NCI-H2196 treated with DMSO at 0.1 percent for 48 hours (cell line): ENCODE results near the gene NR4A2.

ENCODE experiments used
- DNase-seq: peaks from one replicate; lab custom pipeline; 2025; ENCODE audit not compliant: unreplicated experiment; lab: John Stamatoyannopoulos, UW

Gene NR4A2

DNA sequence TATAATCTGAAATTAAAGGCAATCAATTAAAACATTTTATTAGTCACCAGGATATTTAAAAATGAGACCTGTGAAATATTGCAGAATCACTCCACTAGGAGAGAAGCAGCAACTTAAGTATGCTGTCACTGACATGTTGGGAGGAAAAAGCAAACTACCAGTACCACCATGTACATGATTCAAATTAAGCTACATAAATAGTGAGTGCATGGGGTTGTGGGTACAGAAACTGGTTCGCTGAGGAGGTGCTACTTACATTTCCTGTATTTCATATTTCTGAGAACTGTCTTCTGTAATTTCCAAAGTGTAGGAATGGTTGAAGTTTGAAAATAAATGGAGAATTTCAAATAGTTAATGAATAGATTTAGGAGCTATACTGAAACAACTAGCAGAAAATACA is 7.9 kb upstream of the NR4A2 start:
- no peak for DNase-seq

DNA sequence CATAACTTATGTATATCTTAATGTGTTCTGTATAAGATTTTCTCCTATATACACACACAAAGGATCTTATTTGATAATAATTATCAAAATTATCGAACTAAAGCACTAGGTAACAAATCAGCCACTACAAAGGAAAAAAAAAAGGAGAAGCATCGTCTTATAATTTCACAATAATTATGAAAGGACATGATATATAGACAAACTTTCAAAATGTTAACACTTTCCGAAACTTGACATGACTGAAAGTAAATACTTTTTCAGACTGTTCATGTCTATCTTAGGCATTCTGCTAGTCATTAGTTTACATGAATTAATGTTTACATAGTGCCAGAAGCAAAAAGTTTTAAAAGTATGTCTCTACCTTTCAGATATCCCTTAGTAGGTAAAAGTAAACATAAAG is 7.3 kb upstream of the NR4A2 start:
- DNase-seq = no peak

DNA sequence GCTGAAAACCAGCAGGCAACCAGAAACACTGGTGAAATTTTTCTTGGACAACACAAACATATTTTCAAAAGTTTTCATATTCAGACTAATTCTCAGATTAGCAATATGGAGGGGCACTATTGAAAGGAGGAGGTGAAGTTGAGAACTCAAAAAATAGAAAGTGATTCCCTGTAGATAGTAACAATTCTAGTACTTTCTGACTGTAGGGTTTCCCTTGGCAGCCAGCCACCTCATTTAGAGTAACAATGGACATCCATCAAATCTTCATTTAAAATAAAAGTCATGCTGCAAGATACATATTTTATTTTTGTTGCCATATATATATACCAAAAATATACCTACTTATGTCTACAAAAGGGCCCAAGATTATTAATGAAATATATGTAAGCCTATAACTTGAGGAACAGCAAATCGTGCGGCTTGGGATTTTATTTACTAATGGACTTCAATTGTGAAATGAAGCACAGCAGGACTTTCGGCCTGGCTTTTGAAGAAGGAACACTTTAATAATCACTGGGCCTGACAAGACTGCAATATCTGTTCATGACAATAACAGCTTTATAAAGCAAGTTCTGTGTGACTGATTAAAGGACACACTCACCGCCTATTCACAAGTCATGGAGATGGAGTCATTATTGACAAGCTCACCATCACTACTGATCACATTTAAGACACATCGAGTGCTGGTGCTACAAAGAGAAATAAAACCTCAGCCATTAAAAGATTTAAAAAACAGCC is 6.8 kb upstream of the NR4A2 start:
- DNase-seq = peak; percentile 30

DNA sequence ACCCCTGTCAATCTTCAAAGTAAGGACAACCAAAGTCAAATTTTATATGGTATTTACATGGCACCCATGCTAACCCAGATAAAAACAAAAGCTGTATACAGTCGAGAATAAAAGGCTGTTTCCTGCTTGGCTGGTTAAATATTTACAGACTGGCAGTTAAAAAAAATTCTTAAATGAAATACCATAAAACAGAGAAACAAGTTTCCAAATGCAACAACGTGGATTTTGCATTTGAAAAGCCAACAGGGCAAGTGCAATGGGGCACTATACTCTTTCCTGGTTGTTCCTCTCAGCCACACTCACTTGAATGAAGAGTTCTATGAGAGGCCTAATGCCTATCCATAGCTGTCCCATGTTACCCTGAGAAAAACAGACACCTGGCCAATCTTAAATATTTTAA is 6.1 kb upstream of the NR4A2 start:
- peak; percentile 12 for DNase-seq

DNA sequence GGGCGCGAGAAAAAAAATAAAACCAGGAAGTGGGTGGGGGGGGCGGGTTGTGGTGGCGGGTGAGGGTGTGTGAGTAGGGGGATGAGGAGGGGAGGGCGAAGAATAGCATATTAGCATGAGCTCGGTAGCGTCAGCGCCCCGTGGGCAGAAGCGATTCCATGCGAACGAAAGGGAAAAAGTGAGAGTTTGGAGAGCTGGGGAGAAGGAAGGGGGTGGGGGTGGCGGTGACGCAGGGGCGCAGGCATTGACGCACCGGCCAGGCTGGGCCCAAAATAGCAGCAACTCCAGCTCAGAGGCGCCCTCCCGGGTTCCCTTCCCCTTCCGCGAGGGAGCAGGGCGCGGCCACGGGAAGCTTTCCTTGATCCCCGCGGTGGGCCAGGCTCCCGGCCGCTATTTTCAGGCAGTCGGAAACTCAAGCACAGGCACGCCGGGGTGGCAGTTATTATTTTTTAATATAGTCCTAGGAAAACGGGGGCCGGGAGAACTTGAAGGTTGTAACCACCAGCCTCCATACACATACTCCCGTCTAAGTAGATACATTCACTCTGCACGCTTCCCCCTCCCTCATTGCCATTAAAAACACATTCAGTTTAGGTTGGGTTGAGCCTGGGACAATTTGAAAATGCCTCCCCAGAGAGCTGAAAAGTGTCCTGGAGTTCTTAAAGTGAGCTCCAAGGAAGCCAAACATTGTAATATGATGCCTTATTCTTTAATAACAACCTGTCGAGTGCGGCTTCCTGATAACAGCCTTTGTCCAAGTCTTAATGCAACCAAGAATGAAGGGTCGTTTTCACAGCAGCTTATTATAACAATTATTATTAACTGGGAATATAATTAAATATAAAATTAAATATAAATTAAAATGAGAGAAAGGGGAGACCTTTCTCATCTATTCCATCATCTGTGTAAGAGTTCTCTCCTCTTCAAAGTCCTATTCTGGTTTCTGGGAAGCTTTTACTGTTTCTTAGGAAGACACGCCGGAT is 2.3 kb upstream of the NR4A2 start:
- DNase-seq = peak; percentile 73

DNA sequence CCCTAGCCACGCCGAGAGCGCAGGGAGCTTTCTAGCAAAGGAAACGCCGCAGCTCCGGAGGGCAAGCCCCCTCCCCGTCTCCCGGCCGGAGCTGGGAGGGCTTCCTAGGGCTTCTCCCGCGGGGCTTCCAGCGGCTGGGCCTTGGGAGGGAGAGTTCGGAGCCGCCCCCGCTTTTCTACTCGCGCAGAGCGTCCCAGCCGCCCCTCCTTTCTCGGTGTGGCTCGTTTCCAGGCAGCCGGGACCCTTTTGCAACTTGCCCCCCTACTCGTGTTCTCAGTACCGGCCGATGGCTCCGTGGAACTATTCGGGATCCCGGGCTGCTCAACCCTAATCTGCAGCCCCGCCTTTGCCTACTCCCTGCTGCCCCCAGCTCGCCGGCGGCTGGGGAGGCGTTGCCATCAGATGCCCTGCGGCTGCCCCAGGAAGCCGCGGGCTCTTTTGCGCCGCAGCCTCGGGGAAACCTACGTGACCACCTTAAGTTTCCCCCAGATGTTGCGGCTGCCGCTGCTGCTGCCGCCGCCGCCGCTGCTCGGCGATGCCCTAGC is 1.5 kb upstream of the NR4A2 start:
- no peak for DNase-seq

DNA sequence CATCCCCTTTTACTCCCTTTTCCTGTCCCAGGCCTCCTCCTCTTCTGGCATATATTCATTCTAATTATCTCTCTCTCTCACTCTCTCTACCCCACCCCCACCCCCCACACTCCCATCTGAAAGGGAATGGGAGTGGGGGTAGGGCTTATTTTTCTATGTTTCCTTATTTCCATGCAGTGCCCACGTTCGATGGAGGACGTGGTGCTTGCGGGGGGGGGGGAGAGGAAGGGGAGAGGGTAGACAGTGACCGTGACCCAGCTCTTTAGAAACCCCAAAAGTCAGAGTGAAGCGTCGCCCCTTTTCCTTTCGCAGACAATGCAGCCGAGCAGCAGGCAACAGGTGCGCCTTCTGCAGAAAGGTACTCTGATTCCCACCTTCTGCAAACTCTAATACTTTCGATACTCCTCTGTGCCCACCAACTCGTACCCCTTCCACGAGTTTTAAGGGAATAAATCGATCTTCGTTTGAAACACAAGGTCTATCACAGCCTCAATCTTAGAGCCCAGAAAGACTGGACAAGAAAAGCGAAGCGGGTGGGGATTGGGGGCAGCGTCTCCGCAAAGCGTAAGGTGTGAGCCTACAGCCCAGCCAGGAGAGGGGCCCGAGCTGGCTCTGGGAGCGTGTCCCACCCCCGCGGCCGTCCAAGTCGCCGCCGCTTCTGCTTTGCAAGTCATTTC is 891 bp upstream of the NR4A2 start:
- no peak for DNase-seq

DNA sequence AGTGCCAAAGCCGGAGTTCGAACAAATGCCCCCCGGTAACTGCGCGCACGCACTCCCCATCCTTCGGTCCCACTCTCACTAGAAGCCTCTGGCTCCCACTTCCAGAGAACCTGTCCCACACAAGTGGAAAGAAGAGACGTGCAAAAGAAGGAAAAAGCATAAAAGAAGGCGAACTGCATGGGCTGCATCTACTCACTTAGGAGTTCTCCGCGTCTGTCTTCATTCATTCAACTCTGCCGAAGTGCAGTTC is 312 bp downstream of the NR4A2 start:
- DNase-seq = no peak

DNA sequence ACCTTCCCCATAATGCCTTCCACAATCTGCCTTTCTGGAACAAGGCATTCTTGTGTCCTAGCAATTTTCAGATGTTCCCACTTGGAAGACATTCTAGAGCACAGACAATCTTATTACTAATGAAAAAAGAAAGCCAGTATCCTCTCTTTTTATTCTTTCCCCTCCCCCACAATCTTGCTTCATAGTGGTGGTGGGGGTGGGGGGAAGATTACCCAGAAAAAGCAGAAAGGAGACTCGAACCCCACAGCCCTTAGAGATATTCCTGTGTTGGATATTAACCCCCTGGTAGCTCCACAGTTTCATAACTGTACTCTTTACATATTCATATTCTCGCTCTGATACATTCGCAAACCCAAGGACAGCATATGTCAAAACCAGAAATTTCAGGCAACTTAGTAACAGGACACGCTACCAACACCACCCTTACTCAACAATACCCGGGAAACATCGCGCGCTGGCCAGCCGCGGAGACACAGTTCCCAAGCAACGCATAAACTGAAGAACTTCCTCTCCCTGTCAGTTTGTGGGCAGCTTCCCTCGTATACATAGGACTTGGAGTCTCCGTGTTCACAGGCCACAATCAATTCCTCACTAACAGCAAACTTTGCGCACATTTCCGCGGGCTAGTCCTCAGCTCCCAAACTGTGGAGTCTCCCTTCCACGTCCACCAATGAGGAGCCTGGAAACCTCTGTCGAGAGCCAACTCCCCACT is 793 bp downstream of the NR4A2 start:
- DNase-seq = peak; percentile 28

DNA sequence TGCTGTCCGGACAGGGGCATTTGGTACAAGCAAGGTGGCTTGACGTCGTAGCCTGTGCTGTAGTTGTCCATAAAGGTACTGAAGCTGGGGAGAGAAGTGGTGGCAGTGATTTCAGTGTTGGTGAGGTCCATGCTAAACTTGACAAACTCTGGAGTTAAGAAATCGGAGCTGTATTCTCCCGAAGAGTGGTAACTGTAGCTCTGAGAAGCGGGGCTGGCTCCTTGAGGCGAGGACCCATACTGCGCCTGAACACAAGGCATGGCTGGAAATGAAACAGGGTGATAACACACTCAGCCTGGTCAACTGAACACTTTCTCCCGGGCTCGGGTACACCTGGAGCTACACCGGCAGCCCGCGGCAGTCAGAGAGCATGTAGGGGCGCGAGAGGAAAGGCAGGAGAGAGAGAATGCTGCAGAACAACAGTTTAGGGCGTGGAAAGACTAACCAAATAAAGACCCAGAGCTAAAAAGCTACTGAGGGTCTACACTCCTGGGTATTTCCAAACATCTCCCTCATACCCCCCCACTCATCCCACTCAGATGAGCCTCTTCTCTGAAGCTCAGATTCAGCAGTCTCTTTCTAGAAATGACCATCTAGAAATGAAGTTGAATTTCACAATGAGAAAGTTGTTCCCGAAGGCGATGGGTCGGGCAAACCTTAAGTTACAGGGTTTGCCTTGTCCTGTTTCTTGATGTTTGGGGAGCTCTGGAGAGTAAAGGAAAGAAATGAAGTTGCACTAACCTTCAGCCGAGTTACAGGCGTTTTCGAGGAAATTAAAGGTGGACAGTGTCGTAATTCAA is 2.4 kb downstream of the NR4A2 start:
- no peak for DNase-seq

DNA sequence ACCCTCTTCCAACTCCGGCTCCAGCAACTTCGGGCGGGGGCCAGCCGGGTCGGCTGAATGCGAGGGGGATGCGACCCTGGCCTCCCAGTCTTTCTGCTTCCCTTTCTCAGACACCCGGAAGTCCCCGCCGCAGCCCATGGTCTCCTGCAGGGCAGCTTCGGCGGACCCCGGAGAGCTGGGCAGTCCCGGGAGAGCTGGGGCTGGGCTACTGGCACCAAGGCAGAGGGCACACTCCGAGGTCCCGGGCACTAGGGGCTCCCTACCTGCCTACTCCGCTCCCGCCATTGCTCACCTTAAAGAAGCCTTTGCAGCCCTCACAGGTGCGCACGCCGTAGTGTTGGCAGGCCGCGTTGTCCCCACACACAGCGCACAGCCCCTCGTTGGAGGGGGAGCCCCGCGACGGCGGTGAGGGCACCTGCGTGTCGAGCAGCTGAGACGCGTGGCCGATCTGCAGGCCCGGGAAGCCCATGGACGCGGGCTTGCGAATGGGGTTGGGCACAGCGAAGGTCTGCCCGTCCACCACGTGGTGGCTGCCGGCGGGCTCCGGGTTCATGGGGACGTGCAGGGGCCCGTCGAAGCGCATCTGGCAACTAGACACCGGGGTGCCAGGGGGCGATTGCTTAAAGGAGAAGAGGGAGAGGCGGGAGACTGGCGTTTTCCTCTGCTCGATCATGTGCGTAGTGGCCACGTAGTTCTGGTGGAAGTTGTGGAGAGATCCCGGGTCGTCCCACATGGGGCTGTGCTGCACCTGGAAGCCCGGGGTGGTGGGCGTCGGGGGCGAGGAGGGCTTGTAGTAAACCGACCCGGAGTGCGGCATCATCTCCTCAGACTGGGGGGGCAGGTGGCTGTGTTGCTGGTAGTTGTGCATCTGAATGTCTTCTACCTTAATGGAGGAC is 3.2 kb downstream of the NR4A2 start:
- no peak for DNase-seq

DNA sequence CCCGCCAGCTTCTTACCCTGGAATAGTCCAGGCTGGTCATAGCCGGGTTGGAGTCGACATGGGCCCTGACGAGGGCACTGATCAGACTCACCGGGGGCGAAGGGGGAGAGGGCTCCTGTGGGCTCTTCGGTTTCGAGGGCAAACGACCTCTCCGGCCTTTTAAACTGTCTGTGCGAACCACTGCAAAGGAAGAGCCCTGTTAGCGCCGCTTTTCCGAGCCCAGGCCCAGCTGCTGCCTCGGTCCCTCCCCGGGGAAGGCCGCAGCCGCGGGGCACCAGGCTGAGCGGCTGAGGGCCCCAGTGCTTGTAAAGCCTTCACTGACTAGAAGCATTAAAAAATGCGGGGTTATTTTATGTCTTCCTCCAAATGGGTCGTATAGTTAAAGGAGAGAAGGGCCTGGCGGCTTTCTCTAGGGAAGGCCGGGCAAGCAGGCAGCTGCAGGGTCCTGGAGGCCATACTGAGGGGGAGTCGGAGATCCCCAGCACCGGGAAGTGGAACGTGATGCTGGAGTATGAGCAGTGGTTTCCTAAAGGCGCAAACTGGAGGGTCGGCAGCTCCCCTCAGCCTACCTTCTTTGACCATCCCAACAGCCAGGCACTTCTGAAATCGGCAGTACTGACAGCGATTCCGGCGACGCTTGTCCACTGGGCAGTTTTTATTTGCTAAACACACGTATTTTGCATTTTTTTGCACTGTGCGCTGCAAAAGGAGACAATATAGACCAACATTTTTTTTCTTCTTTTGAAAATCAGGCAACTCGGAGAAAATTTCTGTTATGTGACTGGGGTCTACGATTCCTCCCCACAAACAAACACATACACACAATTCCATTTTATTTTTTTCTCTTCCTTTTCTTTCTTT is 4.5 kb downstream of the NR4A2 start:
- DNase-seq = no peak

DNA sequence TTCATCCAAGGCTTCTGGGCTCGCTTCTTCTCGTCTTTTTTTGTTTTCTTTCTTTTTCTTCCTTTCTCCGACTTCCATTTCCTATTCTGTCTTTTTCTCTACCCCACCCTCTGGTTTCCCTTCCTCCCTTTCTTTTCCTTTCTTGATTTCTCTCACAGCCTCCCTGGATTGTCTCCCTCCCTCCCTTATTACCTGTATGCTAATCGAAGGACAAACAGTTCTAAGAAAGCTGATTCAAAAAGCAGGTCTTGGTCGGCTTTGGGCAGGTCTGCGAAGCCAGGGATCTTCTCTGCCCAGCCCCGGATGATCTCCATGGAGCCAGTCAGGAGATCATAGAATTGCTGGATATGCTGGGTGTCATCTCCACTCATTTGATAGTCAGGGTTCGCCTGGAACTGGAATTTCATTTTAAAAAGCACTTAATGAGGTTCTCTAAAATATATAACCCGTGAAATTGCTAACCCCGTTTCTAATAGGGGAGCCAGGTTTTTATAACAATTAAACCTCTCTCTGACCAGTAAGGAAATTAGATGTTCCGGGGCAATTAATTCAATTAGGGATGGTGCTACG is 5.9 kb downstream of the NR4A2 start:
- no peak for DNase-seq

DNA sequence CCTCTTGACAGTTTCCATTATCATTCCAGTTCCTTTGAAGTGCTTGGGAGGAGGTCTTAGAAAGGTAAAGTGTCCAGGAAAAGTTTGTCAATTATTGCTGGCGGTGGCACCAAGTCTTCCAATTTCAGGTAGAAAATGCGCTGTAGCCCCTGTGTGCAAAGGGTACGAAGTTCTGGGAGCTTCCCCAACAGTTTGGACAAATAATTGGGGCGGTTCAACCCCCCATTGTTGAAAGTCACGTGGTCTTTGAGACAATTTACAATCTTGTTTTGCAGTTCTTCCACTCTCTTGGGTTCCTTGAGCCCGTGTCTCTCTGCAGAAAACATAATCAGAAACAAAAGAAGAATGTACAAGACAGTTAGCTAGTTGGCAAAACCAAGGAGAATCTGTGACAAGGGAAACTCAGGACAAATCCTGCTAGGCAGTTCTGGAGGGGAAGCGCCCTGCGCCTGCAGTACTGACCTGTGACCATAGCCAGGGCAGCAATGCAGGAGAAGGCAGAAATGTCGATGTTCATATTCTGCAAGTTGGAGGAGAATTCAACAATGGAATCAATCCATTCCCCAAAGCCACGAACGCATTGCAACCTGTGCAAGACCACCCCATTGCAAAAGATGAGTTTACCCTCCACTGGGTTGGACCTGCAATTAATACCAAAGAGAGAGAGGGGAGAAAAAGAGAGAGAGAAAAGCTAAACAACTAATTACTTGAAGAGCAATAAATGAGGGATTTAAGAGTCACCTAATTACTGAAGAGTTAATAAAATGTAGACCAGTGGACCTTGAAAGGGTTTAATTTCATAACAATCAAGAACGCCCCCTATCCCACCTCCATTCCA is 6.6 kb downstream of the NR4A2 start:
- no peak for DNase-seq

DNA sequence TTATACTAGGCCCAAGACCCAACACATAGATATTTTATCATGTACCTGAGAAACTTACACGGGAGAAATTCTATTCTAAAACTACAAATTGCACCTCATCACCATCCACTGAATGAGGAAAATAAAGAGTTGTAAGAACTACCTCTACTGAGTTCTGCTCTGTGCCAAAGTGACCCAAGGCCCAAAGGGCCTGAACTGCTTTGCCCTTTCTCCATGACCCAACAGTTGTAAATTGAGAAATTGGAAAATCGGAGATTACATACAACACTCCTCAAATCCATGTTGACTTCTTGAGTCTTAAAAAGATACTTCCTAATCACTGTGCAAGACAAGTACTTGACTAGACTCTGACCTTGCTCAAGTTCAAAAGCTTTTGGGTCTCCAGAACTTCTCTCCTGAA is 8.8 kb downstream of the NR4A2 start:
- no peak for DNase-seq

DNA sequence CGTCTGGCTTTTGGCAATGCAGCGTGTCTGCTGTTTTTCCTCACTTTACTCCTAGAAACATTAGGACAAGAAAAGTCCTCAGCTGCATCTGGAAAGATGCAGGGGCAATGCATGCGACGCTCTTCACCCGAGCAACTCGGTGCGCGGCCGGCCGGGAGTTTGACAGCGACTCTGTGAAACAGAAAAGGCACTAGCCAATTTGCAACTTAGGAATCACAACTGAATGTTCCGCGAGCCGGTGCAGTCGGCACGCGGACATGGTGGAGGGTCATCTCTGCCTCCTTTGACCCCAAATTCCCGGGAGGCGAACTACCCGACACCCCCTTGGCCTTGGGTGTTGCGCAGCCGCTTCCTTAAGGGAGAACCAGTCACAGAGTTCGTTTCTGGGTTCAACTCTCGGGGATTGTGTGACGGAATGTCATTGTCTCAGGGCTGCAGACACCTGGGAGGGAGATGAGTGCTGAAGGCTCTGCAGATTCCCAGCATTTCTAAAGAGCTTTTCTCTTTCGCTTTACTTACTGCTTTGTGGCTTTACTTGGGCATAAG is 9.8 kb downstream of the NR4A2 start:
- no peak for DNase-seq
